ENCODE measurements around the gene GALNT1.

Gene GALNT1

DNA sequence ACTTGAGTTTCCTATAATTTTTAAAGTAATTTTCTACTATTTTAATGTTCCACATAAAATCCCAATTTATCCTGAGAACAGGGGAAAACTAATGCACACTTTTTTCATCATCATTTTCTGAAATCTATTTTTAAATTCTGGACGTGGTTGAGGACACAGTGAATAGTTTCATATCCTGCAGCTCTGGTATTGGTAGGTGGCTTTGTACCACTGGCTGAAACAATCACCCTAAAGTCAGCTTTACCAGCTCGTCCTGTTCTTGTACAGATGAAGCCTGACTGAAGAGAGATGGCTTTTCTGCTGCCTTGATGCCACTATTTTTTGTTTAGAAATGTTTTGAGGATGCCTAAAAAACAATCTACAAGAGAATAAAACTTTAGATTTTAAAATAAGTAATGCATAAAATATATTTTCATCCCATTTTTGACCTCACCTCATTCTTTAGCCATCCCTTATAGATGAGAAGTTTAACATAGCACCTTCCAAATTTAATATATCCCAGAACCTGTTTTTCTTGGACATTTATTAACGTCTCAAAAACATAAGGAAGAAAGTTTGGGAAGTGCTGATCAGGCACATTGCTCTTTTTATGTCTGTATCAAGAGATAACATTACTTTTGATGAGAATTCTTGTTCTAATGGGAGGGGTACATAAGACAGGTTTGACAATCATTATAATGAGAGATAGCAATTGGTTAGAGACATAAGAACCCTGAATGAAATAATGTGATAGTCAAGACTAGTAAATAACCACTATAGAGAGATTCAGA is 80.9 kb downstream of the GALNT1 start:
- Histone ChIP-seq H3K27me3 (ENCODE audit: low read length) (no peaks in the 10 kb centered on the region), H3K27ac (ENCODE audit: low read depth, low read length) (no peak overlapping the region), H3K4me3 (ENCODE audit: insufficient read depth, low read length, poor library complexity, severe bottlenecking) (no peak overlapping the region), H3K9me3 (ENCODE audit: insufficient read depth, low read length) (no peaks in the 10 kb centered on the region), H4K20me1 (ENCODE audit: low read depth, low read length) (no peaks in the 10 kb centered on the region), H3K79me2 (ENCODE audit: insufficient read depth, low read length) (no peaks in the 10 kb centered on the region), H3K9me2 (replicated peaks; ENCODE audit: insufficient read depth, low read length) (no peaks in the 10 kb centered on the region), H3K36me3 (ENCODE audit: low read length) (peaks cover 3% of the 10 kb centered on the region; the same call in 1 of the 2 replicates), H3K4me2 (ENCODE audit: low read depth, low read length, poor library complexity, severe bottlenecking) (no peak overlapping the region), H3K9ac (ENCODE audit: low read length) (no peak overlapping the region), H3F3A (ENCODE audit: insufficient read depth) (no peaks in the 10 kb centered on the region), H2AFZ (ENCODE audit: low read depth, low read length, severe bottlenecking) (no peak overlapping the region)
- TF ChIP-seq CTCF (IDR thresholded peaks at IDR 0.05; ENCODE audit: insufficient read depth, low read length, poor library complexity, severe bottlenecking) (no peak), EZH2phosphoT487 (conservative IDR thresholded peaks at IDR 0.05; ENCODE audit: low read length) (no peak)

DNA sequence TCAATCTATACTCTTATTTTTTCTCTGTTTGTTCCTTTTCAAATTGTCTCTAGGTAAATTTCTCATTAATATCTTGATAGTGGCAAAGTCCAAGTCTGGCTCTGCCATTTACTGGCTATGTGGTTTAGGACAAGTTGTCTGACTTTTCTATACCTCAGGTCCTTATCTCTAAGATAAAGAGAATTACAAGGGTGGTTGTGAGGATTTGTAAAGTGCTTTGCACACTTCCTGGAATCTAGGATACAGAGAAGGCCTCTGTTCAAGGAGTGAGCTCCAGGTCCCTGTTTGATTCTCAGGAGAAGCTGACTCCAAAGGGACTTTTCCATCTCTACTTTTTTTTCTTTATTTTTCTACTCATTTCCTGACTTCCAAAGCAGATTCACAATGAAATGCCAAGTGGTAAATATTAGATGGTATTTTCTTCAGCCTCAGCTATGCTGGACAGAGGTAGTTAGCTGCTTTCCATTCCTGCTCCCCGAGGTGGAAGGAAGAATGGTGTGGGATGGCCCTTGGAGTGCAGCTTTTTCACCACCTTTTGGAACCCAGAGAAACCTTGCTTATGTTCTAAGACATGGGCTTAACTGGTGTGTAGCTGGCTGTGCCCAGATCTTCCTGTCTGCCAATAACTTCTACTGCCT is 90.5 kb downstream of the GALNT1 start:
- Histone ChIP-seq H3K36me3 (ENCODE audit: low read length) (no peaks in the 10 kb centered on the region), H3K4me3 (ENCODE audit: insufficient read depth, low read length, poor library complexity, severe bottlenecking) (no peak overlapping the region), H3F3A (ENCODE audit: insufficient read depth) (no peaks in the 10 kb centered on the region), H3K27ac (ENCODE audit: low read depth, low read length) (no peak overlapping the region), H2AFZ (ENCODE audit: low read depth, low read length, severe bottlenecking) (no peak overlapping the region), H3K4me2 (ENCODE audit: low read depth, low read length, poor library complexity, severe bottlenecking) (no peak overlapping the region), H3K79me2 (ENCODE audit: insufficient read depth, low read length) (no peaks in the 10 kb centered on the region), H3K9me3 (ENCODE audit: insufficient read depth, low read length) (no peaks in the 10 kb centered on the region), H4K20me1 (ENCODE audit: low read depth, low read length) (no peaks in the 10 kb centered on the region), H3K27me3 (ENCODE audit: low read length) (no peaks in the 10 kb centered on the region), H3K9me2 (replicated peaks; ENCODE audit: insufficient read depth, low read length) (no peaks in the 10 kb centered on the region), H3K9ac (ENCODE audit: low read length) (no peak overlapping the region)
- no peak for TF ChIP-seq CTCF (IDR thresholded peaks at IDR 0.05; ENCODE audit: insufficient read depth, low read length, poor library complexity, severe bottlenecking)
- TF ChIP-seq EZH2phosphoT487 (conservative IDR thresholded peaks at IDR 0.05; ENCODE audit: low read length): no peak

GRCh38 chr18:35672897-35673296 is 91.4 kb downstream of the GALNT1 start:
- Histone ChIP-seq H3F3A (ENCODE audit: insufficient read depth) (no peaks in the 10 kb centered on the region), H3K79me2 (ENCODE audit: insufficient read depth, low read length) (no peaks in the 10 kb centered on the region), H3K9me2 (replicated peaks; ENCODE audit: insufficient read depth, low read length) (no peaks in the 10 kb centered on the region), H3K9ac (ENCODE audit: low read length) (no peak overlapping the region), H3K4me3 (ENCODE audit: insufficient read depth, low read length, poor library complexity, severe bottlenecking) (no peak overlapping the region), H3K9me3 (ENCODE audit: insufficient read depth, low read length) (no peaks in the 10 kb centered on the region), H3K27me3 (ENCODE audit: low read length) (no peaks in the 10 kb centered on the region), H3K4me2 (ENCODE audit: low read depth, low read length, poor library complexity, severe bottlenecking) (no peak overlapping the region), H3K27ac (ENCODE audit: low read depth, low read length) (no peak overlapping the region), H4K20me1 (ENCODE audit: low read depth, low read length) (no peaks in the 10 kb centered on the region), H3K36me3 (ENCODE audit: low read length) (no peaks in the 10 kb centered on the region), H2AFZ (ENCODE audit: low read depth, low read length, severe bottlenecking) (no peak overlapping the region)
- TF ChIP-seq EZH2phosphoT487 (conservative IDR thresholded peaks at IDR 0.05; ENCODE audit: low read length) (no peak), CTCF (IDR thresholded peaks at IDR 0.05; ENCODE audit: insufficient read depth, low read length, poor library complexity, severe bottlenecking) (no peak)

Data from SU-DHL-6 (cell line).